ENCODE data around the gene RGL2. TPM values are rescaled to one million over a fixed set of nuclear protein-coding genes. Genes with fewer than 3 reads are reported as not detected.

The RGL2 gene
- total RNA-seq, 2 experiments from 2014 or later: 27.2 to 67.6 TPM

- H3K27ac ChIP-seq (ENCODE audit: low read depth, low read length, poor library complexity, severe bottlenecking): peak overlapping the region; percentile 98
- TF ChIP-seq CTCF (conservative IDR thresholded peaks at IDR 0.05; ENCODE audit: low read length): no peak
- no peak for TF ChIP-seq EZH2phosphoT487 (IDR thresholded peaks at IDR 0.05; ENCODE audit: borderline replicate concordance, low read depth, low read length)
- no TSS peak for BruUV-seq (replicated peaks)
- no peaks in the 10 kb centered on the region for H4K20me1 ChIP-seq (ENCODE audit: insufficient read depth, low read length)
- no peak overlapping the region; the same call in 1 of the 2 replicates for H2AFZ ChIP-seq (ENCODE audit: low read length)
- H3K9me2 ChIP-seq (ENCODE audit: insufficient read depth, low read length): no peaks in the 10 kb centered on the region
- peak overlapping the region; percentile 93 for H3K4me2 ChIP-seq (ENCODE audit: low read length)
- H3K9me3 ChIP-seq (ENCODE audit: low read length): no peaks in the 10 kb centered on the region
- peaks cover 50% of the 10 kb centered on the region for H3K4me1 ChIP-seq (ENCODE audit: insufficient read depth, low read length, poor library complexity, severe bottlenecking)
- peaks cover 28% of the 10 kb centered on the region for H3K36me3 ChIP-seq (ENCODE audit: insufficient read depth, low read length)
- intact Hi-C loops (cut with micrococcal nuclease; ENCODE audit: unreplicated experiment): loop anchor here (1.0 kb wide), 2 partner anchors 21 to 67 kb away; partner anchors contain the start of gene KIFC1
- H3K79me2 ChIP-seq (ENCODE audit: insufficient read depth, low read depth, low read length): peaks cover 36% of the 10 kb centered on the region
- DNase-seq (ENCODE audit: low spot score): peak; percentile 91
- CTCF ChIA-PET (ENCODE audit: unreplicated experiment): no interaction called here
- POLR2A ChIA-PET: interaction anchor here (0.6 to 2.1 kb wide), 7 partner anchors 10 to 1910 kb away, joined by 3 to 21 read pairs (median 5); partner anchors contain the start of genes SYNGAP1 and TAPBP
- peak overlapping the region; percentile 88 for H3K4me3 ChIP-seq (ENCODE audit: low read depth, low read length, poor library complexity, severe bottlenecking)
These were observed 25.4 kb upstream of the RGL2 start for GRCh38 chr6:33324125-33324524.

- Histone ChIP-seq H2AFZ (ENCODE audit: low read length) (no peak overlapping the region), H3K9me2 (ENCODE audit: insufficient read depth, low read length) (no peaks in the 10 kb centered on the region), H3K36me3 (ENCODE audit: insufficient read depth, low read length) (peaks cover 34% of the 10 kb centered on the region), H4K20me1 (ENCODE audit: insufficient read depth, low read length) (no peaks in the 10 kb centered on the region), H3K27ac (ENCODE audit: low read depth, low read length, poor library complexity, severe bottlenecking) (peak overlapping the region; percentile 98), H3K9me3 (ENCODE audit: low read length) (no peaks in the 10 kb centered on the region), H3K79me2 (ENCODE audit: insufficient read depth, low read depth, low read length) (peaks cover 41% of the 10 kb centered on the region), H3K4me2 (ENCODE audit: low read length) (peak overlapping the region; percentile 93), H3K4me3 (ENCODE audit: low read depth, low read length, poor library complexity, severe bottlenecking) (peak overlapping the region; percentile 88), H3K4me1 (ENCODE audit: insufficient read depth, low read length, poor library complexity, severe bottlenecking) (peaks cover 56% of the 10 kb centered on the region)
- POLR2A ChIA-PET: interaction anchor here (0.5 to 1.8 kb wide), 4 partner anchors 10 to 371 kb away, joined by 3 to 12 read pairs (median 4); partner anchors contain the start of gene HLA-DMA
- CTCF ChIA-PET (ENCODE audit: unreplicated experiment): no interaction called here
- intact Hi-C loops (cut with micrococcal nuclease; ENCODE audit: unreplicated experiment): no loop called here
- no TSS peak for BruUV-seq (replicated peaks)
- TF ChIP-seq CTCF (conservative IDR thresholded peaks at IDR 0.05; ENCODE audit: low read length) (no peak), EZH2phosphoT487 (IDR thresholded peaks at IDR 0.05; ENCODE audit: borderline replicate concordance, low read depth, low read length) (no peak)
- DNase-seq (ENCODE audit: low spot score): no peak
These were observed 24.8 kb upstream of the RGL2 start for GRCh38 chr6:33323623-33323948.

- ChIA-PET POLR2A (interaction anchor here (0.6 kb wide), 1 partner anchor 97 kb away, joined by 3 read pairs; no protein-coding TSS in a partner anchor), CTCF (ENCODE audit: unreplicated experiment) (interaction anchor here (0.7 kb wide), 1 partner anchor 105 kb away, joined by 3 read pairs; no protein-coding TSS in a partner anchor)
These were observed 22.5 kb upstream of the RGL2 start for GRCh38 chr6:33321227-33321626.

More at GRCh38 chr6:33321227-33321626, 22.5 kb upstream of the RGL2 start:
- H4K20me1 ChIP-seq (ENCODE audit: insufficient read depth, low read length): no peaks in the 10 kb centered on the region
- intact Hi-C loops (cut with micrococcal nuclease; ENCODE audit: unreplicated experiment): no loop called here
- TF ChIP-seq CTCF (conservative IDR thresholded peaks at IDR 0.05; ENCODE audit: low read length) (no peak), EZH2phosphoT487 (IDR thresholded peaks at IDR 0.05; ENCODE audit: borderline replicate concordance, low read depth, low read length) (no peak)
- peaks cover 43% of the 10 kb centered on the region for H3K36me3 ChIP-seq (ENCODE audit: insufficient read depth, low read length)
- H3K27ac ChIP-seq (ENCODE audit: low read depth, low read length, poor library complexity, severe bottlenecking): peak overlapping the region; percentile 98
- H2AFZ ChIP-seq (ENCODE audit: low read length): no peak overlapping the region
- BruUV-seq (replicated peaks): no TSS peak
- H3K4me2 ChIP-seq (ENCODE audit: low read length): peak overlapping the region; percentile 84
- no peaks in the 10 kb centered on the region for H3K9me3 ChIP-seq (ENCODE audit: low read length)
- DNase-seq (ENCODE audit: low spot score): no peak
- H3K4me1 ChIP-seq (ENCODE audit: insufficient read depth, low read length, poor library complexity, severe bottlenecking): peaks cover 63% of the 10 kb centered on the region
- no peaks in the 10 kb centered on the region for H3K9me2 ChIP-seq (ENCODE audit: insufficient read depth, low read length)
- peak overlapping the region; percentile 88 for H3K4me3 ChIP-seq (ENCODE audit: low read depth, low read length, poor library complexity, severe bottlenecking)
- peaks cover 45% of the 10 kb centered on the region for H3K79me2 ChIP-seq (ENCODE audit: insufficient read depth, low read depth, low read length)

Measured in OCI-LY7 (cell line).